ENCODE results near the gene SETD1B. TPM values are rescaled to one million over a fixed set of nuclear protein-coding genes. Genes with fewer than 3 reads are reported as not detected.
A peak's percentile ranks its signal among the peaks of the same experiment; 100 is the strongest.
"Not testable (repeated sequence)": the region's sequence is repeated elsewhere in the genome, so short reads cannot be mapped to it uniquely, and the experiment has no call there.

SETD1B gene
- 22.7 TPM for total RNA-seq

DNA sequence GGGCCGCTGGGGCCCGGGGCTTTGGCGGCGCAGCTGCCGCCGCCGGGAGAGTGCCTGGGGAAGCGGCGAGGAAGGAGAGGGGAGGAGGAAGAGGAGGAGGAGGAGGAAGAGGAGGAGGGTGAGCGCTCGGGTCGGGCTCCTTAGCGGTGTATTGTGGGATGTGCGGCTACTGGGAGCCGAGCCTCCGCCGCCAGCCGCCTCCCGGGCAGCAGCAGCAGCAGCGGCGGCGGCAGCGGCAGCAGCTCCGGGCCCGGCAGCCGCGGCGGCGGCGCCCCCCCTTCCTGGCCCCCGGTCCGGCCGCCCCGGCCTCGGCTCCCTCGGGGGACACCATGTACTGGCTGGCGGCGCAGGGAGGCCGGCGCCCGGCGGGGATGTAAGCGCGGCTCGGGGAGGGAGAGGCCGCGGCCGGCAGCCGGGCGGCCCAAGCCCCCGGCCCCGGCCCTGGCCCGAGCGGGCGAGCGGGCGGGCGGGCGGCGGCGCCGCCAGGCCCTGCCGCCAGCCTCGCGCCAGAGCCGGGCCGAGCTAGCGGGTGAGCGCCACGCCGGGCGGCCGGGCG lies at the start of gene SETD1B:
Gene SETD1B (plus strand): TSS at position 149 of the 556 bp plus-strand sequence. CDS start 729 bp downstream, outside the sequence.
- intact Hi-C loops (cut with DNase I): loop anchor here (1.0 to 5.0 kb wide), 3 partner anchors 9 to 218 kb away; partner anchors contain the start of genes BCL7A and ORAI1
- Histone ChIP-seq H3K27me3 (no peaks in the 10 kb centered on the region), H3K36me3 (peaks cover 10 to 12% of the 10 kb centered on the region in 2 donors), H3K4me3 (peak within 1 kb of the TSS; percentile 94 to 98), H3K27ac (peak within 1 kb of the TSS; percentile 100), H3K9me3 (no peaks in the 10 kb centered on the region), H3K4me1 (peaks cover 0 to 22% of the 10 kb centered on the region in 2 donors)
- DNase-seq (ENCODE audit: low spot score in 2 of 2): no peak
- TF ChIP-seq, protein P1, sequence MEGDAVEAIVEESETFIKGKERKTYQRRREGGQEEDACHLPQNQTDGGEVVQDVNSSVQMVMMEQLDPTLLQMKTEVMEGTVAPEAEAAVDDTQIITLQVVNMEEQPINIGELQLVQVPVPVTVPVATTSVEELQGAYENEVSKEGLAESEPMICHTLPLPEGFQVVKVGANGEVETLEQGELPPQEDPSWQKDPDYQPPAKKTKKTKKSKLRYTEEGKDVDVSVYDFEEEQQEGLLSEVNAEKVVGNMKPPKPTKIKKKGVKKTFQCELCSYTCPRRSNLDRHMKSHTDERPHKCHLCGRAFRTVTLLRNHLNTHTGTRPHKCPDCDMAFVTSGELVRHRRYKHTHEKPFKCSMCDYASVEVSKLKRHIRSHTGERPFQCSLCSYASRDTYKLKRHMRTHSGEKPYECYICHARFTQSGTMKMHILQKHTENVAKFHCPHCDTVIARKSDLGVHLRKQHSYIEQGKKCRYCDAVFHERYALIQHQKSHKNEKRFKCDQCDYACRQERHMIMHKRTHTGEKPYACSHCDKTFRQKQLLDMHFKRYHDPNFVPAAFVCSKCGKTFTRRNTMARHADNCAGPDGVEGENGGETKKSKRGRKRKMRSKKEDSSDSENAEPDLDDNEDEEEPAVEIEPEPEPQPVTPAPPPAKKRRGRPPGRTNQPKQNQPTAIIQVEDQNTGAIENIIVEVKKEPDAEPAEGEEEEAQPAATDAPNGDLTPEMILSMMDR (IDR thresholded peaks at IDR 0.05): no peak

DNA sequence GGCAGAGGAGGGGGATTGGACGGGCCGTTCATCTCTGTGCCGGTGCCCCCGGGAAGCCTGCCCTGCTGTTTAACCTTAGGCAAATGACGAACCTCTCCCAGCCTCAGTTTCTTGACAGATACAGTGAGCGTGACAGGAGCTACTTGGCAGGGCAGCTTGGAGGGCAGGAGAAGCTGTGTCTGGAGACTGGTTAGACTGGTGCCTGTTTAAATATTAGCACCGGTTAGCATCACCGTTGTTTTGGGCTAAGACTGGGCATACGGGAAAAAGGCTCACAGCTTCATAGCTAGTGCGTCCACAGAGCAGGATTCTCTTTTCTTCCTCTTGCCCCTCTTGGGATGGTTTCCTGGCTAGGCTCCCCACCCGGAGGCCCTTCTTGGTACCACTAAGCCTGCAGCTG lies 49.0 kb upstream of the SETD1B start:
- no peak overlapping the region for H3K4me3 ChIP-seq
- peak overlapping the region; percentile 69 to 71 for H3K27ac ChIP-seq
- TF ChIP-seq, protein P1 (IDR thresholded peaks at IDR 0.05): no peak
- no peak for DNase-seq (ENCODE audit: low spot score in 2 of 2)
- H3K4me1 ChIP-seq: peaks cover 0 to 8% of the 10 kb centered on the region in 2 donors
- no peaks in the 10 kb centered on the region for H3K27me3 ChIP-seq
- H3K36me3 ChIP-seq: no peaks in the 10 kb centered on the region
- intact Hi-C loops (cut with DNase I): no loop called here
- no peaks in the 10 kb centered on the region for H3K9me3 ChIP-seq

DNA sequence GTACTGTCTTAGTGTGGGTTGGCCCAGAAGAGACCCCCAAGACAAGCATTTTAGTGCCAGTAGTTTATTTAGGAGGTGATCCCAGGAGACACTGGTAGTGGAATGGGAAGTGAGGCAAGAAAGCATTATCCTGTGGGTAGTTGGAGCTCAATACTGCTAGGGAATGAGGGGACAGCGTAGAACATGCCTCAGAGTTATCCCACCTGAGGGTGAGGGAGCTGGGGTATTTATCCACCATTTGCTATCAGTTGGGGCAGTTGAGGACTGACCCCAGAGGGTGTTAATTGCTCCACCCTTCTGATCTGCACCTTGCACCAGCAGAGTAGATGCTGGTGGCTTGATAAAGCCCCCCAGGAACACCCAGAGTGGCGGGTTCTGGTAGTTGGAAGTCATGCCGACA lies 48.2 kb upstream of the SETD1B start:
- intact Hi-C loops (cut with DNase I): no loop called here
- no peak overlapping the region for H3K27ac ChIP-seq

DNA sequence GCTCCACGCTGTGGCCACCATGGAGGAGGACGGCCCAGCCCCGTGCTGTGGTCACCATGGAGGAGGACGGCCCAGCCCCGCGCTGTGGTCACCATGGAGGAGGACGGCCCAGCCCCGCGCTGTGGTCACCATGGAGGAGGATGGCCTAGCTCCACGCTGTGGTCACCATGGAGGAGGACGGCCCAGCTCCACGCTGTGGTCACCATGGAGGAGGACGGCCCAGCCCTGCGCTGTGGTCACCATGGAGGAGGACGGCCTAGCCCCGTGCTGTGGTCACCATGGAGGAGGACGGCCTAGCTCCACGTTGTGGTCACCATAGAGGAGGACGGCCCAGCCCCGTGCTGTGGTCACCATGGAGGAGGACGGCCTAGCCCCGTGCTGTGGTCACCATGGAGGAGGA lies 45.3 kb upstream of the SETD1B start:
- H3K27ac ChIP-seq; DNase-seq (ENCODE audit: low spot score in 2 of 2); H3K9me3 ChIP-seq; intact Hi-C loops (cut with DNase I); H3K4me3 ChIP-seq; H3K4me1 ChIP-seq; H3K36me3 ChIP-seq; H3K27me3 ChIP-seq: not testable (repeated sequence)

More for the DNA sequence above, 48.2 kb upstream of the SETD1B start:
- no peak for DNase-seq (ENCODE audit: low spot score in 2 of 2)
- Histone ChIP-seq H3K27me3 (no peaks in the 10 kb centered on the region), H3K4me1 (peaks cover 0 to 8% of the 10 kb centered on the region in 2 donors), H3K4me3 (no peak overlapping the region), H3K9me3 (no peaks in the 10 kb centered on the region), H3K36me3 (no peaks in the 10 kb centered on the region)
- TF ChIP-seq, protein P1 (IDR thresholded peaks at IDR 0.05): no peak

DNA sequence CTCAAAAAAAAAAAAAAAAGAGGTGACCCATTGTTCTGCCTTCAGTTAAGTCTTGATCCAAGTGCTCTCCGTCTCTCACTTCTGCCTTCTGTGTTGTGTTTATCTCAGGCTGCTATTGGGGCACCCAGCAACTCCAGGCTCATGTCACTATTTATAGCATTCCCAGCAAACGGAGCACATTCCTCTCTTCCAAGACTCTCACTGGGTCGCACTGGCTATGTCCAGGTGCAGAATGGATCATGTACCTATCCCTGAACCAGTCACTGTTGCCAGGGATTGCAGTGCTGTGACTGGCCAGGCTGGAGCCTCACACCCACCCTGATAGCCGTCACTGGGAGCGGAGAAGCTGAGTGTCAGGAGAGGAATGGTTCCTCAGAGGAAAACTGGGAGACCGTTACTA lies 41.5 kb upstream of the SETD1B start:
- no peak for DNase-seq (ENCODE audit: low spot score in 2 of 2)
- TF ChIP-seq, protein P1 (IDR thresholded peaks at IDR 0.05): no peak
- Histone ChIP-seq H3K9me3 (no peaks in the 10 kb centered on the region), H3K4me1 (peaks cover 5 to 6% of the 10 kb centered on the region in 2 donors), H3K4me3 (no peak overlapping the region), H3K27me3 (no peaks in the 10 kb centered on the region), H3K36me3 (no peaks in the 10 kb centered on the region), H3K27ac (no peak overlapping the region)
- intact Hi-C loops (cut with DNase I): no loop called here

DNA sequence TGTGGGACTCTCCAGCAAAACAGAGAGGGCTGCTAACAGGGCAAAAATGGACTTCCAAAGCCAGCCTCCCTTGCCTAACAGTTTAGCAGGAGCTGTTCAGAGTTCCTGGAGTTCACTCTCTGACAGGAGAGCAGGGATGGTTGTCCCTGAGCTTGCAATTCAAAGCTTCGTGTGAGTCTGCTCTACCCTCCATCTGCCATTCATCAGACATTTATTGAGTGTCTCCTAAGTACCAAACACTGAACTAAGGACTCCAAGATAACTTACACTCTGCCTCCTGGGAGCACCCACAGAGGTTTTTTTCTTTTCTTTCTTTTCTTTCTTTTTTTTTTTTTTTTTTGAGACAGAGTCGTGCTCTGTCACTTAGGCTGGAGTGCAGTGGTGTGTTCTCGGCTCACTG lies 39.0 kb upstream of the SETD1B start:
- Histone ChIP-seq H3K9me3 (no peaks in the 10 kb centered on the region), H3K4me3 (no peak overlapping the region), H3K4me1 (peaks cover 8 to 21% of the 10 kb centered on the region in 2 donors), H3K36me3 (no peaks in the 10 kb centered on the region), H3K27ac (no peak overlapping the region), H3K27me3 (no peaks in the 10 kb centered on the region)
- TF ChIP-seq, protein P1 (IDR thresholded peaks at IDR 0.05): no peak
- no peak for DNase-seq (ENCODE audit: low spot score in 2 of 2)
- intact Hi-C loops (cut with DNase I): no loop called here
